SK-N-MC (cell line): ENCODE measurements around the gene CEP85.

Experiments
- EZH2 ChIP-seq: fragments of 200-600 bp; sonication (generic); IDR thresholded peaks from one replicate; pipeline ENCODE4 v1.6.1; 2017; ENCODE audit warnings: antibody characterized with exemption
- FOXP2 ChIP-seq: optimal IDR thresholded peaks from 2 replicates; pipeline ENCODE3; 2011; ENCODE audit warnings: mild to moderate bottlenecking, moderate library complexity; ENCODE audit not compliant: insufficient read depth; ENCODE audit errors: extremely low read length, control extremely low read depth
- POLR2AphosphoS5 ChIP-seq: IDR thresholded peaks from 2 replicates; pipeline ENCODE4 v1.6.1; 2012; ENCODE audit warnings: mild to moderate bottlenecking, low read depth, low read length, borderline replicate concordance

DNA sequence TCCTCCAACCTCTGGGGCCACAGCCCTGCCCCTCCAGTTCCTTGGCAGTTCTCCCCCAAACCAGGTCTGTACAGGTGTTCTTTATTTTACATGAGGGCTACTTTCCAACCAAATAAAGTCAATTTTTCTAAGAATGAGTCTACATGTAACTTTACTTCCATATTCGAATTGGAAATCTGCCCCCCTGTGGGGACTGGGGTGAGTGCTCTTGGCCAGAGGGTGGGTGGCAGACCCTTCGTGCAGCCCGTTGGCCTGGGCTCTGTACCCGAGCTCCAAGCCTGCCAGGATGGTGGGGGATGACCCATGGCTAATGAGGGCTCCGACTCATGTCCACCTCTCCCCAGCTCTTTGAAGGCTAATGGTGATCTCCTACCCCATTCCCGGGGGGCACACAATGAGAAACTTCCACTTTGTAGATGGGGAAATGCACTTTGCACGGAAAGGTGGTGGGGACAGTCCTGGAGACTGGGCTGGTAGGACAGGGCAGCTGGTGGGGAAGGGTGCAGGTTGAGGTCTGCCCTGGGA, 44.2 kb upstream of the CEP85 start:
- TF ChIP-seq POLR2AphosphoS5, result no peak
- TF ChIP-seq EZH2, result no peak
- TF ChIP-seq FOXP2, result no peak
